ENCODE measurements around the gene SULF2.

Gene SULF2

GRCh38 chr20:47682028-47682783, 103.1 kb downstream of the SULF2 start:
- DNase-seq = no peak

GRCh38 chr20:47680804-47681529, 104.3 kb downstream of the SULF2 start:
- no peak for DNase-seq

- no peak for DNase-seq
Observed at GRCh38 chr20:47679462-47679861, 105.8 kb downstream of the SULF2 start.

- DNase-seq = no peak
Observed at GRCh38 chr20:47678536-47678935, 106.7 kb downstream of the SULF2 start.

- DNase-seq = peak; percentile 40
Observed at GRCh38 chr20:47677635-47678453, 107.4 kb downstream of the SULF2 start.

GRCh38 chr20:47676912-47677634, 108.2 kb downstream of the SULF2 start:
- DNase-seq = no peak

- DNase-seq = no peak
Observed at GRCh38 chr20:47676219-47676721, 109.0 kb downstream of the SULF2 start.

GRCh38 chr20:47675190-47676142, 109.8 kb downstream of the SULF2 start:
- no peak for DNase-seq

- DNase-seq = no peak
Observed at GRCh38 chr20:47674686-47675085, 110.6 kb downstream of the SULF2 start.

- DNase-seq = no peak
Observed at GRCh38 chr20:47674145-47674544, 111.1 kb downstream of the SULF2 start.

- DNase-seq = no peak
Observed at GRCh38 chr20:47673671-47673955, 111.7 kb downstream of the SULF2 start.

GRCh38 chr20:47672886-47673670, 112.2 kb downstream of the SULF2 start:
- DNase-seq = no peak

- no peak for DNase-seq
Observed at GRCh38 chr20:47672166-47672565, 113.1 kb downstream of the SULF2 start.

- no peak for DNase-seq
Observed at GRCh38 chr20:47670913-47671312, 114.4 kb downstream of the SULF2 start.

- no peak for DNase-seq
Observed at GRCh38 chr20:47669927-47670890, 115.1 kb downstream of the SULF2 start.

- no peak for DNase-seq
Observed at GRCh38 chr20:47669489-47669888, 115.8 kb downstream of the SULF2 start.

GRCh38 chr20:47669152-47669425, 116.2 kb downstream of the SULF2 start:
- DNase-seq = no peak

- no peak for DNase-seq
Observed at GRCh38 chr20:47668313-47669151, 116.7 kb downstream of the SULF2 start.

All from CD4-positive, alpha-beta T cell treated with Interferon gamma for 1 hour (primary cell).